ENCODE measurements around the gene EBF4. TPM values are rescaled to one million over a fixed set of nuclear protein-coding genes. Genes with fewer than 3 reads are reported as not detected.

EBF4 gene
- total RNA-seq, 1 donor from 2014 or later: 11.4 TPM

DNA sequence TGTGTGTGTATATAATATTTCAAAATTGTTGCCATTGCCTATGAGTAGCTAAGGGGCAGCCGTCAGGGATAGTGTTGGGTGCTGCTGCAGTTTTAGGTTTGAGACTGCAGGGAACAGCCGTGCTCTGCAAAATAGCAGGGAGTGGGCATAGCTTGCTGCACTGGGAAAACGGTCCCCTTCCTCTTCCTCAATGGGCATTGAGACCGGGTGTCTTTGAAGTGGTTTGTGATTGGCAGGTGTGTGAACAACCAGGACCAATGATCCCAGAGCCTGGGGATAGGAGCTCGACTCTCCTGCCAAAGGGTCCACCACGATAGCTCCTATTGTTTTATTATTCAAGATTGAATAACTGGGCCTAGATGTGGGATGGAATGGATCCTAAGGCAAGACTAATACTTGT is 5.1 kb upstream of the EBF4 start:
- Mint-ChIP-seq H3K36me3 (ENCODE audit: low read depth) (no peaks in the 10 kb centered on the region), H3K27ac (ENCODE audit: unreplicated experiment) (no peak overlapping the region), H3K9me3 (ENCODE audit: low read depth) (no peaks in the 10 kb centered on the region), H3K4me1 (ENCODE audit: low read depth) (peaks cover 6% of the 10 kb centered on the region), H3K4me3 (ENCODE audit: unreplicated experiment) (no peak overlapping the region), H3K27me3 (ENCODE audit: low read depth) (peaks cover 42% of the 10 kb centered on the region)
- TF ChIP-seq, protein P1, sequence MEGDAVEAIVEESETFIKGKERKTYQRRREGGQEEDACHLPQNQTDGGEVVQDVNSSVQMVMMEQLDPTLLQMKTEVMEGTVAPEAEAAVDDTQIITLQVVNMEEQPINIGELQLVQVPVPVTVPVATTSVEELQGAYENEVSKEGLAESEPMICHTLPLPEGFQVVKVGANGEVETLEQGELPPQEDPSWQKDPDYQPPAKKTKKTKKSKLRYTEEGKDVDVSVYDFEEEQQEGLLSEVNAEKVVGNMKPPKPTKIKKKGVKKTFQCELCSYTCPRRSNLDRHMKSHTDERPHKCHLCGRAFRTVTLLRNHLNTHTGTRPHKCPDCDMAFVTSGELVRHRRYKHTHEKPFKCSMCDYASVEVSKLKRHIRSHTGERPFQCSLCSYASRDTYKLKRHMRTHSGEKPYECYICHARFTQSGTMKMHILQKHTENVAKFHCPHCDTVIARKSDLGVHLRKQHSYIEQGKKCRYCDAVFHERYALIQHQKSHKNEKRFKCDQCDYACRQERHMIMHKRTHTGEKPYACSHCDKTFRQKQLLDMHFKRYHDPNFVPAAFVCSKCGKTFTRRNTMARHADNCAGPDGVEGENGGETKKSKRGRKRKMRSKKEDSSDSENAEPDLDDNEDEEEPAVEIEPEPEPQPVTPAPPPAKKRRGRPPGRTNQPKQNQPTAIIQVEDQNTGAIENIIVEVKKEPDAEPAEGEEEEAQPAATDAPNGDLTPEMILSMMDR (IDR thresholded peaks at IDR 0.05): no peak
- DNase-seq (ENCODE audit: low spot score): no peak

DNA sequence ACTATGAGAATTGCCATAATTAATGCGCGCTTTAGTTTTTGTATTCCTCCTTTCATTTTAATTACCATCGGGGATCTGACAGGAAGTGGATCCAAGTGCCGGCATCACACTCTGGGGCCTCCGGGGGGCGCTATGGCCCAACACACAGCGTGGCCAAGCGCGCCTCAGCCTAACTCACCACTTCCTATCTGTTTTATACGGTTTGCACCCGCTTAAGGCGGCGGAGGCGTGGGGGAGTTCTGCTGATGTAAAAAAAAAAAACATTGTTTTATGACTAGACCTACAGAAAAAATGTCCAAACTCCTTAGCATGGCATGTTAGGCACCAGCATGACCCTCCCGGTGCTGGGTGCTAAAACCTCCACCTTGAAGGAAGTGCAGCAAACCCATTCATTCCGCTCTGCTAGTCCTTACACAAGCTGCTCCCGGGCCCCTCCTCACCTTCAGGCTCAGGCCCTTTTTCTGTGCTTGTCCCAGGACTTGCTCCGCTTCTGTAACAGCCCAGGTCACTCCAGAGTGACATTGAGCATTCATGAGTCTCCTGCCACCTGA is 4.5 kb upstream of the EBF4 start:
- peak; percentile 68 for DNase-seq (ENCODE audit: low spot score)
- H3K27ac Mint-ChIP-seq (ENCODE audit: unreplicated experiment): no peak overlapping the region
- H3K36me3 Mint-ChIP-seq (ENCODE audit: low read depth): no peaks in the 10 kb centered on the region
- TF ChIP-seq, protein P1 (IDR thresholded peaks at IDR 0.05): peak; percentile 81
- no peak overlapping the region for H3K4me3 Mint-ChIP-seq (ENCODE audit: unreplicated experiment)
- no peaks in the 10 kb centered on the region for H3K9me3 Mint-ChIP-seq (ENCODE audit: low read depth)
- peaks cover 6% of the 10 kb centered on the region for H3K4me1 Mint-ChIP-seq (ENCODE audit: low read depth)
- H3K27me3 Mint-ChIP-seq (ENCODE audit: low read depth): peaks cover 38% of the 10 kb centered on the region

DNA sequence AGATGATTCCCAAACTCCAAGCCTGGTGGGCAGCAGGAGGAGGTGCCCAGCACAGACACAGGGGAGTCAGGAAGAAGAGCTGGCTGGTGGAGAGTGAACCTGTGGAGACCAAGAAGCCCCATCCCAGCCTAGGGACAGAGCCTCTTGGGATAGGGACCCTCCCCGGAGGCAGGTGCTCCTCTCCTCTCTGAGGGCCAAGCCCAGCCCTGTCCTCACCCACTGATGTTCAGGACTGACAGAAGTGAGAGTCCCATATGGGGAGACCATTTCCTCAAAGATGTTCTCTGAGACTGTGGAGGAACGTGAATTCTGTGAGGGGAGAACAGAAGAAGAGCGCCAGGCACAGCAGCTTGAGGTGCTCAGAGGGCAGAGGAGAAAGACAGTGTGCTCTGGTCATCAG is 2.4 kb upstream of the EBF4 start:
- H3K27me3 Mint-ChIP-seq (ENCODE audit: low read depth): peaks cover 38% of the 10 kb centered on the region
- H3K4me3 Mint-ChIP-seq (ENCODE audit: unreplicated experiment): no peak overlapping the region
- DNase-seq (ENCODE audit: low spot score): peak; percentile 24
- H3K27ac Mint-ChIP-seq (ENCODE audit: unreplicated experiment): no peak overlapping the region
- H3K36me3 Mint-ChIP-seq (ENCODE audit: low read depth): no peaks in the 10 kb centered on the region
- TF ChIP-seq, protein P1 (IDR thresholded peaks at IDR 0.05): no peak
- no peaks in the 10 kb centered on the region for H3K9me3 Mint-ChIP-seq (ENCODE audit: low read depth)
- peaks cover 9% of the 10 kb centered on the region for H3K4me1 Mint-ChIP-seq (ENCODE audit: low read depth)

DNA sequence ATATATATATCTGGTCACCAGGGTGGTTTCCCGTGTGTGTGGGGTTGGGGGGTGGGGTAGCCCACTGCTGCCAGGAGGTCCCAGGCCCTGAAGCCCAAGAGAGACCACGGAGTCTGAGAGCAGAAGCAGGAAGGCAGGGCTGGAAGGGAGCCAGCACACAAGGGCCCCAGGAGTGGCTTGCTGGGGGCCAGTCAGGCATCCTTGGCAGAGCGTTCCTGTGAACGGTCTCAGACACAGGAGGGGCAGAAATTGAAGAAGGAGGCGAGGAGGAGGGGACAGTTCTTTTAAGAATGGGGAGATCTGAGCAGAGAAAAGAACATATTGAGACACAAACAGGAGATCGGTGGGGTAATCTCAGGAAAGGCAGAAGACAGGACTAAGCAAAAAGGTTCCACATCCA is 1.9 kb upstream of the EBF4 start:
- H3K27ac Mint-ChIP-seq (ENCODE audit: unreplicated experiment): no peak overlapping the region
- peaks cover 37% of the 10 kb centered on the region for H3K27me3 Mint-ChIP-seq (ENCODE audit: low read depth)
- H3K4me1 Mint-ChIP-seq (ENCODE audit: low read depth): peaks cover 9% of the 10 kb centered on the region
- H3K36me3 Mint-ChIP-seq (ENCODE audit: low read depth): no peaks in the 10 kb centered on the region
- no peak overlapping the region for H3K4me3 Mint-ChIP-seq (ENCODE audit: unreplicated experiment)
- H3K9me3 Mint-ChIP-seq (ENCODE audit: low read depth): no peaks in the 10 kb centered on the region
- peak; percentile 75 for DNase-seq (ENCODE audit: low spot score)
- TF ChIP-seq, protein P1 (IDR thresholded peaks at IDR 0.05): no peak

DNA sequence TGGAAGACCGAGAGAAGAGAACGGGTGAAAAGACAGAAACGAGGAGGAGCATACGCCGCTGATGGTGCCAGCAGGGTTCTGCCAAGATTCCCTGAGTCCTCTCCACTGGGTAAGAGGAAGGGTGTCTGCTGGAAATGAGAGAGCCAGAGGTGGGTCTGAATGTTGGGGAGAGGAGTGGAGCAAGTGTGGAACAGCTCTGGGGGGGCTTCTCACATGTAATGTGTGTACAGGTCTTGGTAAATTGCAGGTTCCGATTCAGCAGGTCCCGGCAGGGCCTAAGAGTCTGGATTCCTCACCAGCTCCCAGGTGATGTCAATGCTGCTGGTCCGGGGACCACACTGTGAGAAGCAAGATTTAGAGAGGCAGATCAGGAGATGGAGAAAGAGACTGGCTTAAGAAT is 1.5 kb upstream of the EBF4 start:
- DNase-seq (ENCODE audit: low spot score): peak; percentile 28
- peaks cover 9% of the 10 kb centered on the region for H3K4me1 Mint-ChIP-seq (ENCODE audit: low read depth)
- no peaks in the 10 kb centered on the region for H3K9me3 Mint-ChIP-seq (ENCODE audit: low read depth)
- H3K27me3 Mint-ChIP-seq (ENCODE audit: low read depth): peaks cover 37% of the 10 kb centered on the region
- no peaks in the 10 kb centered on the region for H3K36me3 Mint-ChIP-seq (ENCODE audit: low read depth)
- H3K4me3 Mint-ChIP-seq (ENCODE audit: unreplicated experiment): peak overlapping the region; percentile 74
- no peak overlapping the region for H3K27ac Mint-ChIP-seq (ENCODE audit: unreplicated experiment)
- TF ChIP-seq, protein P1 (IDR thresholded peaks at IDR 0.05): no peak
